Measurements from ENCODE around the gene AK8.

DNA sequence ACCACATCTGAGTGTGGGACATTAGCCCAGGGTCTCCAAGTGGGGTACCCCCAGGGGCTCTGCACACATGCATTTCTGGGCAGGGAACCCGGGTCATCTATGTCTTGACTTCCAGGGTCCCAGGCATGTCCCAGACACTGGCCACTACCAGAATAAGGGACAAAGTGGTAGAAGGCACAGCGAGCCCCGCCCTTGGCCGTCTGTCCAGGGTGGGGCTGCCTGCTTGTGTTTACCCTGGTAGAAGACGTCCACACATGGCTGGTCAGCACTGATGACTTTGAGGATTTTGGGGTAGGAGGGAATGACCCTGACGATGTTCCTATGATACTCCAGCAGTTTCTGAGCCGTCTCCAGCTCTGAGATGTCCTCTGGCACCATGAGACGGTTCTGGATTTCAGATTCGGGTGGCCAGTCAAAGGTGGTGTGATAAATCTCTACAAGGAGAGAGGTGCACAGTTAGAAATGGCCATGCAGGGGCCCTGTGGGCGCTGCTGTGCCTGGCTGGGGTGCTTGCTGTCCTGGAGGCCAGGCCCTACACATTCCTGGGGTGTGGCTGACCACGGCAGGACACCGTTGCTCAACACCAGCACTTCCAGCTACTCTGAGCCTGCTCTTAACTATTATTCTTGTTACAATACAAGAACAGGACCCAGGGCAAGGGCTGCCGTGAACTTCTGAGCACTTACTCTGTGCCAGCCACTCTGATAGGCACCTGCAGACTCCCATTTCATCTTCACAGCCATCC is 51.3 kb downstream of the AK8 start:
- TF ChIP-seq CTCF (IDR thresholded peaks at IDR 0.05), result no peak
- TF ChIP-seq ZFX (IDR thresholded peaks at IDR 0.05; ENCODE audit: borderline replicate concordance), result no peak
